SIG-M5 treated with dmso at 0.1 percent for 504 hours (cell line): ENCODE results near the gene SPIN1.

Experiments used
- DNase-seq: peaks from one replicate; lab custom pipeline; 2025; ENCODE audit not compliant: unreplicated experiment; lab: John Stamatoyannopoulos, UW

Gene SPIN1

DNA sequence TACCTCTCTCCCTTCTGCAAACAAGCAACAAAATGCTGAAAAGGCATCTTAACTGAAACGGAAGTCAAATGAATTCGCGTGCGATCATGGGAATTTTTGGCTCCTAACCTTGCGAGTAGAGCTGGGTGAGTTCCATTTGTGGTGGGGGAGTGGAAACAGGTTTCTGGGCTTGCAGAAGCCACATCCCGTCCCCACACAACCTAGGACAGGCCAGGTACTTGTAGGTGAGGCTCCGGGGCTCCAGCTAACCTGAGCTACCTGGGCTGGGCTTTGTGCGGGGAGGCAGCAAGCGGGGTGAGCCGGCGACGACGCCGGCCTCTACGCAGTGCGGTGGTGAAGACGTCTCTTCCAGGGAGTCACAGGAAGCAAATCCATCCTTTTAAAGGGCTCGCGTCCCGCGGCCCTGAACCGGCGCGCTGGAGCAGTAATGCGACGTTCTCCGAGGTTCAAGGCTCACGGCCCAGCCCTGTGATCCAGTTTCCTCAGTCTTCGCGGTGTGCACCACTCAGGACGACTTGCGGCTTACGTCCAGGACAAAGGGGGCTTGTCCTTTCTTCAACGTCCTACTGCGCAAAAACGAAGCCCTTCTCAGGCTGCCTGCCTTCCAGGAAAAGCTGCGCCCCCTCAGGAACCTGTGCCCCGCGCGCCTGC, 567 bp upstream of the SPIN1 start:
- peak; percentile 26 for DNase-seq

DNA sequence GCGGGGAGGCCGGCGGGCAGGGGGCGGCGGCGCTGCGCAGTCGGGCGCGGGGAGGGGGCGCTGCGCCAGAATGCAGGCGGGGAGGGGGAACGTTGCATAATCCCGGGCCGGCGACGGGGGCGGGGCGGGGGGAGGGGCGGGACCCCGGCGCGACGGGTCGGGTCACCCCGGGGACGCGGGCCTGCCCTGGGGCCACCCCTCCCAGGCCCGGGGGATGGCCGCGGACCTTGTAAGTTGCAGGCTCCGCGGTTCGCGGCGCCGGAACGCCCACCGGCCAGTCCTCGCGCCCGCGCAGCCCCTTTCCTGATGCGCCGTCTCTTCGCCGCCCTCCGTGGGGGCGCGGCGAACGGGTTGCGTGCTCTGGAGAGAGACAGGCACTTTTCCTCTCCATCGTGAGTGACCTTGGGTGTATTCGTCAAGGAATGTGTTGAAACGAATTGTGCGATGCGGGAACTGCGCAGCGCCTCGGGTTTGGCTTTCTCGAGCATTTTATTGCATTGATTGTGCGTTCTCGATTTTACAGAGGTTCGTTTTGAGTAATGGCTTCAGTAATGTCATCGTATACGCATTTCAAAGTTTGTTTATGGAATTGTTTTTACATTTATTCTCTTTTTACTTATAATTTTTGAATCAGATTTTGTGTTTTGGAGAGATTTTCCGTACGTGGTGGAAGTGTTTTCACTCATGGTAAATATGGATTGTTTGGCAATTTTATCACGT, 802 bp downstream of the SPIN1 start:
- peak; percentile 66 for DNase-seq

DNA sequence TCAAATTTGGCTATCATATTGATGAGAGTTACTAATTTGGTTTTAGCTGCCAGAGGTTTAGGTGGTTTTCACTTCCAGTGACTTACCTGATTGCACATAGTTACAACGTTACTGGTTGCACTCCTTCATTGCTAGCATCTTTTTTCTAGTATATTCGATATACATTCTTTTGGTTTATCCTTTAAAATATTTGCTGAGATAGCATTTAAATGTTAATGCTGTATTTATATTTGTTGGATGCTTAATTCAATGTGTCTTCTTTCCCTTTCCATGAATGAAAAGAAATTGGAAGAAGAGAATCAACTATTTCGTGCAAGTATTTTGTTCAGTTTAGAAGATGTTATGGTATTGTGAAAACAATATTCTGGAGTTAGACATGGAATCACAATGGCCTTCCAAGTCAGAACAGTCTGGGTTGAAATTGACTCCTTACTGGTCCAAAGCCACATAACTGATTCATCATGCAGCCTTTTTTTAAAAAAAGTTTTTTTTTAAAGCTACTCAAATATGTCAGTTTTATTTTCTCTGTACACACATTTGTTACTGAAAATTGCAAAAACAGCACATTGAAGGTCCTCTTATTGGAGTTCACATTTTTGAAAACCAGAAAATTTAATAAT, 2.2 kb downstream of the SPIN1 start:
- DNase-seq, result no peak

DNA sequence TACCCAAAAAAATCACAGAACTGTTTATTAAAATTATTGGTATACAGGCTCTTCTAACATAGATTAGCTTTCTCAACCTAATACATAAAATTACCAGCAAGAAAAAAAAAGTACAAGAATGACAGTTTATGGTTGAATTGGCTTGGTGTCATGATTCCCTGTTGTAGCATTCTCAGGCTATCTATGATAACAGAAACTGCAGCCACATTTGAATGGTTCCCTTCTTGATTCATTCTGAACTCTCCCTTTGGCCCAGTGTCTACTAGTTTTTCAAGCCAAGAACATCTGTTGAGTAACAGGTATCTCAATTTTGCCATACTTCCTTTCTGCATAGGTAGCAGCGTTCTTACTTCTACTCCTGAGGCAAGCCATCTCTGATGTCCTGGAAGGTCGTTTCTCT, 3.0 kb downstream of the SPIN1 start:
- no peak for DNase-seq

DNA sequence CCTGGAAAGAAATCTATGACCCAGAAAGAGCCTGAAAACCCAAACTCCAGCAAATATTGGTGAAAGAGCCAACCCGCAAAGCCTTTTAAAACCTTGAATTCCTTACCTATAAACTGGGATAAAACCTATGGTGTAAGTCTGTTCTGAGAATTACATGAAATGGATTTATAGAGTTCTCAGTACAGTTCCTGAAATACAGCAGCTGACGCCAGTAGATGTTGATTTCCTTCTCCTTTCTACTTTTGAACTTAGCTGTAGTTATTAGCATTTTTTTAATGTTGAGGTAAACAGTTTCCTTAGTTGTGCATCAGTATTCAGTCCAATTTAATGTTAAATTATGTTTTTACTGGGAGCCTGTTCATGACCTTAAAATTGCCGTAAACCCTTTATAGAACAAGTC, 3.7 kb downstream of the SPIN1 start:
- no peak for DNase-seq

DNA sequence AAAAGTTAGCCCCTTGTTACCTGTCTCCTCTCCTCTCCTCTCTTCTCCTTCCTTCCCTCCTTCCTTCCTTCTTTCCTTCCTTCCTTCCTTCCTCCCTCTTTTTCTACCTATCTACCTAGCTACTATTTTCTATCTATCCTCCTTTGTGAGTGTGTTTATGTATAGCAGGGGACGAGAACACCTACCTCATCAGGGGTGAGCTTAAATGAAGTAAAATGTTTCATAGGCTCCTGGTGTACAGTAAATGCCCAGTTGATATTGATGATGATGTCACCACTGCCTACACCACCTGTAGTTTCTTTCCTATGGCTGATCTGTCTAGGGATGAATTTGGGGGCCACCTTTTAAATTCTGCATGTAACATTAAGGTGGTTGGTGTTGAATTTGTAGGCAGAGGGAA, 4.3 kb downstream of the SPIN1 start:
- DNase-seq, result no peak

DNA sequence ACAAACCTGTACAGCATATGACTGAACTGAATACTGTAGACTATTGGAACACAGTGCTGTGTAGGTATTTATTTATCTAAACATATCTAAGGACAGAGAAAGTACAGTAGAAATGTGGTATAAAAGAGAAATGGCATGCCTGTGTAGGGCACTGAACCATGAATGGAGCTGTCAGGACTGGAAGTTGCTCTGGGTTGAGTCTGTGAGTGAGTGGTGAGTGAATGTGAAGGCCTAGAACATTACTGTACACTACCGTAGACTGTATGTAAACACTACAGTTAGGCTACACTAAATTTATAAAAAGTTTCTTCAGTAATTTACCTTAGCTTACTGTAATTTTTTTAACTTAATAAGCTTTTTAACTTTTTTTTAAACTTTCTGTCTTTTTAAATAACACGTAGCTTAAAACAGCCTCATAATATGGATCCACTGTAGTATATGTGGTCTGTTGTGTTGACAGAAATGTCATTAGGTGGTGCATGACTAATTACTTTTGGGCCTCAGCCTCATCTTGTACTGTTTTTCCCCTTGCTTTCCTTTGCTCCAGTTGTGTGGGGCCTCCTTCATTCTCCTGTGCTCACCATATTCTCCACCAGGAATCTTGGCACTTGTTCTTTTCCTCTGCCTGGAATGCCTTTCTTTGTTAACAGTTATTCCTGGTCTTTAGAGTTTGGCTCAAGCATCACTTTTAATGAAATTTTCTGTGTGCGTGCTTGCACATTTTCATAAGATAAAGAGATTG, 8.8 kb downstream of the SPIN1 start:
- no peak for DNase-seq

DNA sequence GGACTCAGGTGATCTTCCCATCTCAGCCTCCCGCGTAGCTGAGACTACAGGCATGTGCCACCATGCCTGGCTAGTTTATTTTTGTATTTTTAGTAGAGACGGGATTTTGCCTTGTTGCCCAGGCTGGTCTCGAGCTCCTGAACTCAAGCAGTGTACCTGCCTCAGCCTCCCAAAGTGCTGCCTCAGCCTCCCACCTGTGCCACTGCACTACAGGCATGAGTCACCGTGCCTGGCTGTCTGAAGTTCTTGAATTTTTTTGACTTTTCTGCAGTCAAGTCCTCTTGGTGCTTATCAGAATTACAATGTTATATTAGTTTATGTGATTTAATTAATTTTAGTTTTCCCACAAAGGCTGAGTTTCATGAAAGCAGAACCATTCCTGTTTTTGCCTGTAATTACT, 9.8 kb downstream of the SPIN1 start:
- DNase-seq, result no peak

DNA sequence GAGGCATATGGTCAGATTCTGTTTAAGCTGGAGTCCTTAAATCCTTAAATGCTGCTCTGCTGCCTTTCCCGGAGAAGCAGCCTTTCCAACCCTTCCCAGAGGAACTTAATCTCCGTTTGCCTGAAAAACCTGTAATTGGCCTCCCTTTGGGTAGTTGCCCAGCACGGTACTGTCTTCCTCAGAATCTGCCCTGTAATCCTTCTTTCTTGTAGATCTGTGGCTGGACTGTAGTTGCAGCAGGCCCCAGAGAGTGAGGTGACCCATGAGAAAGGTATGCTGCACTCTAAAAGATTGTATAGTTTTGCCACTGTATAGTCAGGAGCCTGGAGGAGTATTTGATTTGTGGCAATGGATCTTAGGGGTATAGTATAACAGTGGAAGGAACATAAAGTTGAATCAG, 11.7 kb downstream of the SPIN1 start:
- no peak for DNase-seq

DNA sequence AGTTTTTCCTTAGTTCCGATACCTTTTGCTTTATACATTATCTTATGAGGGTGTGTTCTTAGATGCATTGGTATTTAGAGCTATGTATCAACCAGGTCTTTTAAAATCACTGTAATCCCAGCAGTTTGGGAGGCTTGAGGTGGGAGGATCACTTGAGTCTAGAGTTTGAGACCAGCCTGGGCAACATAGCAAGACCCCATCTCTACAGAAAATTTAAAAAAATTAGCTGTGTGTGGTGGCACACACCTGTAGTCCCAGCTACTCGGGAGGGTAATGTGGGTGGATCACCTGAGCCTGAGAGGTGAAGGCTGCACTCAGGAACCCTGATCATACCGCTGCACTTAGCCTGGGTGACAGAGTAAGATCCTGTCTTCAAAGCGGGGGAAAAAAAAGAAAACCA, 15.1 kb downstream of the SPIN1 start:
- no peak for DNase-seq

DNA sequence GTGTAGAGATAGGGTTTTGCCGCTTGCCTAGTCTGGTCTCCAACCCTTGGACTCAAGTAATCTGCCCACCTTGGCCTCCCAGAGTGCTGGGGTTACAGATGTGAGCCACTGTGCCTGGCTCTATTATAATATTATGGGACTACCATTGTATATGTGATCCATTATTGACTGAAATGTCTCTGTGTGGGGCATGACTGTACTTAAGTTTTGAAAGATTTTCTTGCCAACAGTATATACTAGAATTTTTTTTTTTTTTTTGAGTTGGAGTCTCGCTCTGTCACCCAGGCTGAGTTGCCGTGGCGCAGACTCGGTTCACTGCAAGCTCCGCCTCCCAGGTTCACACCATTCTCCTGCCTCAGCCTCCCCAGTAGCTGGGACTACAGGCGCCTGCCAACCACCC, 17.8 kb downstream of the SPIN1 start:
- no peak for DNase-seq

DNA sequence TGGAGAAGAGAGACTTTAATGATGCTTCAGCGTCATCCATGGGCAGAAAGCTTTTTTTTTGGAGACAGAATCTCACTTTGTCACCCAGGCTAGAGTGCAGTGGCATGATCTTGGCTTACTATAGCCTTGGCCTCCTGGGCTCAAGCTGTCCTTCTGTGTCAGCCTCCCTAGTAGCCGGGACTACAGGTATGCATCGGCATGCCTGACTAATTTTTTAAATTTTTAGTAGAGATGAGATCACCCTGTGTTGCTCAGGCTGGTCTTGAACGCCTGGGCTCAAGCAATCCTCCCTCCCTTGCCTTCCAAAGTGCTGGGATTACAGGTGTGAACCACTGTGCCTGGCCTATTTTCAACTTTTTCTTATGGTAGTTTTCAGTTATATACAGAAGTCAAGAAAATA, 23.2 kb downstream of the SPIN1 start:
- no peak for DNase-seq

DNA sequence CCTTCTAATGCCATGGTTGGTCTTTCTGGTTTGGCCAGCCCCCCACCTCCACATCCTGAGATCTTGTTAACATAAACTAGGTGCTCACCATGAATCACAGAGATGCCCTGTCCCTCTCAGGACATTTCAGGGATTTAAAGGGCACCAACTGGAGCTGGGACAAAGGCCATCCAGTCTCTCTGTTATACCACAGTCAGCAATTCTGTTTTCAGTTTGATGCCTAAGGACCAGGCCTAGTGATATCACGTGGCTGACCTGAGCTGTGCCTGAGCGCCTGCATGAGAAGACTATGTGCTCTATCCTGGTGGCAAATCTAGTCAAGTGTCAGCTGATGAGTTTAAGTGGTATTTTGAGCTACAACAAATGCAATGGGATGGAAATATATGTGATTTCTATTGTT, 26.1 kb downstream of the SPIN1 start:
- no peak for DNase-seq

DNA sequence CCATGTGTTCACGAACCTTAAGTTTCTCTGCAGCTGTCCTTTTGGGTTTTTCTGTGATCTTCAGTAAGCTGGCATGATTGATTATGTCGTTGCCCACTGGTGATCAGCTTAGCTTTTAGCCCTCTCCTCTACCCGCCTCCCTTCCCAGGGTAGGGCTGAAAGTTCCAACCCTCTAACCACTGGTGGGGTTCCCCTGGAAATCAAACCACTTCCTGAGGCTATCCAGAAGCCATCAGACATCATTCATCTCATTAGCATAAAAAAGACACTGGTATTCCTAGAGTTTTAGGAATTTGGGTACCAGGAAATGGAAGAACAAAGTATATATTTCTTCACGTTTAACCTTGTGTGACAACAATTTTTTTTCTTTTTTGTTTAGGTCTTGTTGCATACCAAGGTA, 29.8 kb downstream of the SPIN1 start:
- DNase-seq, result no peak

DNA sequence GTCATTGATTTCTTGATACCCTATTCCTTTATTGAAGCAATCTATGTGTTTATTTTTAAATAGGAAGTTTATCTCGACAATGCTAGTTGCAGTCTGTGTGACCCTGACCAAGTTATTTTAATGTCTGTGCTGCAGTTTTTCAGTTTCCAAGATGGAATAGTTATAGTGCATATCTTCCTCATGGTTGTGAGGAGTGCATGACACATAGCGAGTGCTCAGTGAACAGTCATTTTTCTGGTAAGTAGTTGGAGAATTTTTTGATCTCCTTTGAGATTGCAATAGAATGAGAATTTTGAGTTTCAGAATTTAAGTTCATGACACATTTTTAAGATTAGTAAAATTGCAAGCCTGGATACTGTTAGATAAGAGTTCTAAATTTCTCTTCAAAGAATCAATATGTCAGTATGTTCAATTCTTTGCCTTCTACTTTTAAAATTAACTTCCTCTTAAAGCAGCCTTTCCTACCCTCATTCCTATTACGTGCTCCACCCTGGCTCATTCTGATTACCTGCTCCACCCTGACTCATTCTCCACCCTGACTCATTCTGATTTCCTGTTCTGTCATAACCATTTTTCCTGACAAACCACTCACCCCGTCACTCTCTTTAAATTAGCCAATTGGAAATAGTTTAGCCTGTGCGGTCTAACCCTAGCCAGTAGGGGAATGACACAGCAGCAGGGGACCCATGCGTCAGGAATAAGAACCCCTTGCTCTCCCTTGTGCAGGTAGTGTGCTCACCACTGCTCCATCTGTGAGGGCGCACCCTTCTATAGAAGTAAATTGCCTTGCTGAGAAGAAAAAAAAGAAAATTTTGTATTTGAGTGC, 30.7 kb downstream of the SPIN1 start:
- no peak for DNase-seq

DNA sequence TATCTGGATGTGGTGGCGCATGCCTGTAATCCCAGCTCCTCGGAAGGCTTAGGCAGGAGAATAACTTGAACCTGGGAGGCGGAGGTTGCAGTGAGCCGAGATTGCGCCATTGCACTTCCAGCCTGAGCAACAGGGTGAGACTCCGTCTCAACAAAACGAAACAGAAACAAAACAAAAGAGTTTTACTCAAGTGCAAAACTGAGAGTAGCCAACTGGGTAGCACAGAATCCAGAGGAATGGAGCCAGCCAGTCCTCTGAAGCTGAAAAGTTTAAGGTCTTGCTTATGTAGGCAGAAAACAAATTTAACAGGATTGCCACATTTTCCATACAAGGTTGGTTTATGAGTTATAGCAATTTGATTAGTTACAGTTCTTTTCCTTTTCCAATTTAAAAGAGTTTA, 32.0 kb downstream of the SPIN1 start:
- DNase-seq, result no peak

DNA sequence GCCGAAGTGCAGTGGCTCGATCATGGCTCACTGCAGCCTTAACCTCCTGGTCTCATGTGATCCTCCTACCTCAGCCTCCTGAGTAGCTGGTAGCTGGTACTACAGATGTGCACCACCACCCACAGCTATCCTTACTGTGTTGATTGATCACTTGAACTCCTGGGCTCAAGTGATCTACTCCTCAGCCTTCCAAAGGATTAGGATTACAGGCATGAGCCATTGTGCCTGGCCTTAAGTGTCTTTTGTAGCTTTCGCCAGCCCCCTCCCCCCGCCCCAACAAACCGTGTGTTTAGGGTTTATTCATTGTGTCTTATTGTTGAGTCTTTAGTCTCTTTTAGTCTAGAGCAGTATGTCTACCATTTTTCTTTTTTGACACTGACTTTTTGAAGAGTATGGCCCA, 33.1 kb downstream of the SPIN1 start:
- no peak for DNase-seq

DNA sequence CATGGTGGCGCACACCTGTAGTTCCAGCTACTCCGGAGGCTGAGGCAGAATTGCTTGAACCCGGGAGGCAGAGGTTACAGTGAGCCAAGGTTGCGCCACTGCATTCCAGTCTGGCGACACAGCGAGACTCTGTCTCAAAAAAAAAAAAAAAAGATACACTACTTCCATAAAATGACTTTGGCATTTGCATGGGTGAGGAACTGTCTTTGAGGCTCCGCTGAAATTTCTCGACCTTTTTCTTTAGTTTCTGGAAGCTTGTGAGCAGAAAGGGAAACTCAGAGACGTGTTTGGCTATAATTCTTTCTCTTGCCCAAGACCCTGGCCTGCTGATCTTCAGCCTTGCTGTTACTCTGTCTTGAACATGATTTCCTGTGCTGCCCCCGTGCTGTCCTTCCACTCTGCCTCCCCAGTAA, 37.3 kb downstream of the SPIN1 start:
- no peak for DNase-seq

DNA sequence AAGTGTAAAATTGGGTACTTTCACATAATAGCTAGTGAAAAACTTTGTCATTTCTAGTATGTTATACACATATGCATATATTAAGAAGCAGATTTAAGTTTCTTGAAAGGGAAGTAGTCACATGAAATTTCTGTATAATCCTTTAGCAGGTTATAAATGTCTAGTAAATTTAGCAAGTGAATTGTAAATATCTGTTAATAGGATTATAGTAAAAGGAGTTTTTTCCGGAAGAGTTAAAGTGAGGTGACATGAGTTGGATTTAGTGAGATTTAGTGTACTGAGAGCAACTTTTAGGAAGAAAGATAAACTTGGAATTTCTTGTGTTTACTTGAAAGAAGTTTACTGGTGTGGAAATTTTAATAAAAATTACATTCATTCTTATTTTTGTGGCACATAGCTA, 38.4 kb downstream of the SPIN1 start:
- no peak for DNase-seq

DNA sequence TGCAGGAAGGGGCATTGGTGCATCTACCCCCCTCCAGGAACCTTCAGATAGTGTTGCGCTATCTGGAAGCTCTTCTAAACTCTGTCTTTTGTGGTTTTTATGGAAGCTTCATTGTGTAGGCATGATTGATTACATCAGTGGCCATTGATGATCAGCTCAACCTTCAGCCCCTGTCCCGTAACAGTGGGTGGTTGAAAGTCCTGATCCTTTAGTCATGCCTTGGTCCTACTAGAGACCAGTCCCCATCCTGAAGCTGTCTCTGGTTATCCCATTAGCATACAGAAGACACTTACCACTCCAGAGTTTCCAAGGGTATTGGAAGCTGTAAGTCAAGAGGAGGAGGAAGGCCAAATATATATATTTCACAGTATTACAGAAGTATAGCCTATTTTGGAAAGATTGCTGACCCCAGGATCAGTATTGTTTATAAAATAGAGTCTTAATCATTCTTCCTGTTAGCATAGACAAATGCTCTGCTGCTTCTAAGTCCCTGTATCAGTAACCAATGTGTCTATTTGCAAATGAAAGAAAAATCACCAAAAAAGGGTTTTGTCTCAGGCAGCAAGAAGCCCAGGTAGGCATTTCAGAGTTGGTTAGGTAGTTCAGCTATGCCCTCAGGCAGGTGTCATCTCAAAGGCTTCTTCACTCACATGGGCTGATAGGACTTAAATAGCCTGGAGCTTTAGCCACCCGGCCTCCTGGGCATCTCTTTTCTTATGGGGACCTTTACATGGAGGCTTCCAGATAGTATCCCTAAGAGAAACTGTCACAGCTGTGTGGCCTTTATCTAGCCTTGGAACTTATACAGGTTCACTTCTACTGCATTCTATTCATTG, 41.6 kb downstream of the SPIN1 start:
- DNase-seq, result no peak
